A673 (cell line): Measurements from ENCODE around the gene GRPR. TPM values are rescaled to one million over a fixed set of nuclear protein-coding genes. Genes with fewer than 3 reads are reported as not detected.

ENCODE experiments used
- BruUV-seq: library from RNA; stranded (reverse); fragments of 400-500 nt; replicated peaks from 2 replicates; lab custom pipeline; 2021; lab: Mats Ljungman, UMichigan
- CTCF ChIA-PET: fragments of 300-600 bp; sonication (Branson Sonifier 250); formaldehyde crosslinking; loops from one replicate; lab custom pipeline; 2022; ENCODE audit warnings: antibody characterized with exemption; lab: Charles Lee
- POLR2A ChIA-PET: fragments of 300-600 bp; sonication (Branson Sonifier 250); formaldehyde crosslinking; loops from one replicate; lab custom pipeline; 2022; ENCODE audit warnings: antibody characterized with exemption; ENCODE audit not compliant: low non-redundant PET; lab: Charles Lee
- DNase-seq: peaks from one replicate; pipeline ENCODE4 v3.0.0-alpha.2; 2015; ENCODE audit warnings: low spot score
- H3K27ac ChIP-seq: fragments of 200-600 bp; sonication (generic); 2 replicates; pipeline ENCODE4 v1.5.1; 2016; ENCODE audit warnings: mixed run types, low read depth, mild to moderate bottlenecking, mixed read lengths, antibody characterized with exemption, low read length; ENCODE audit not compliant: poor library complexity, severe bottlenecking
- H3K27me3 ChIP-seq: fragments of 200-600 bp; sonication (generic); replicated peaks from 2 replicates; pipeline ENCODE4 v1.6.1; 2017; ENCODE audit warnings: mixed run types, low read depth, mild to moderate bottlenecking, mixed read lengths, antibody characterized with exemption, low read length; ENCODE audit not compliant: insufficient read depth, poor library complexity
- H3K36me3 ChIP-seq: fragments of 200-600 bp; sonication (generic); 2 replicates; pipeline ENCODE4 v1.6.1; 2016; ENCODE audit warnings: mixed run types, mild to moderate bottlenecking, mixed read lengths, antibody characterized with exemption, low read length; ENCODE audit not compliant: insufficient read depth, poor library complexity, severe bottlenecking
- H3K4me1 ChIP-seq: fragments of 200-600 bp; sonication (generic); 2 replicates; pipeline ENCODE4 v1.6.1; 2017; ENCODE audit warnings: mixed run types, mild to moderate bottlenecking, mixed read lengths, antibody characterized with exemption, low read length; ENCODE audit not compliant: insufficient read depth, poor library complexity, severe bottlenecking
- H3K4me3 ChIP-seq: fragments of 200-600 bp; sonication (generic); 2 replicates; pipeline ENCODE4 v1.5.1; 2016; ENCODE audit warnings: low read depth, mixed run types, mild to moderate bottlenecking, mixed read lengths, low read length; ENCODE audit not compliant: poor library complexity, severe bottlenecking
- H3K9me3 ChIP-seq: fragments of 200-600 bp; sonication (generic); 2 replicates; pipeline ENCODE4 v1.6.1; 2016; ENCODE audit warnings: mixed run types, low read depth, mild to moderate bottlenecking, mixed read lengths, antibody characterized with exemption, low read length; ENCODE audit not compliant: poor library complexity, severe bottlenecking
- CTCF ChIP-seq: fragments of 300-800, 200-600 bp; sonication (generic); conservative IDR thresholded peaks from 2 replicates; pipeline ENCODE4 v1.5.1; 2017; ENCODE audit warnings: low read depth, mild to moderate bottlenecking, antibody characterized with exemption, low read length, moderate library complexity, mixed read lengths
- EZH2 ChIP-seq: fragments of 200-600 bp; sonication (generic); IDR thresholded peaks from 2 replicates; pipeline ENCODE4 v1.6.1; 2017; ENCODE audit warnings: borderline replicate concordance, low read depth, mild to moderate bottlenecking, mixed read lengths, antibody characterized with exemption, low read length; ENCODE audit not compliant: poor library complexity, severe bottlenecking
- intact Hi-C: fragments of 100-400 bp; cut with micrococcal nuclease; formaldehyde crosslinking; loops from one replicate; pipeline ENCODE4 v1.10.0; 2022; ENCODE audit not compliant: unreplicated experiment
- total RNA-seq: library from RNA; stranded (reverse); gene quantifications from 2 replicates; pipeline ENCODE4 v1.2.3, GENCODE V29; 2021

GRPR gene
- total RNA-seq, 1 experiment from 2014 or later: 1.2 TPM

GRCh38 chrX:16196829-16197228 lies 73.5 kb downstream of the GRPR start:
- BruUV-seq: no TSS peak
- Histone ChIP-seq H3K27ac (no peak overlapping the region), H3K27me3 (no peaks in the 10 kb centered on the region), H3K36me3 (no peaks in the 10 kb centered on the region), H3K9me3 (no peaks in the 10 kb centered on the region), H3K4me3 (no peak overlapping the region), H3K4me1 (no peaks in the 10 kb centered on the region)
- intact Hi-C loops: no loop called here
- POLR2A ChIA-PET: no interaction called here
- TF ChIP-seq CTCF: no peak
- TF ChIP-seq EZH2: no peak
- CTCF ChIA-PET: no interaction called here
- no peak for DNase-seq

GRCh38 chrX:16199343-16199742 lies 76.0 kb downstream of the GRPR start:
- no TSS peak for BruUV-seq
- no peak for TF ChIP-seq EZH2
- TF ChIP-seq CTCF: no peak
- DNase-seq: no peak
- Histone ChIP-seq H3K27me3 (no peaks in the 10 kb centered on the region), H3K9me3 (no peaks in the 10 kb centered on the region), H3K4me1 (no peaks in the 10 kb centered on the region), H3K27ac (no peak overlapping the region), H3K36me3 (no peaks in the 10 kb centered on the region), H3K4me3 (no peak overlapping the region)
- ChIA-PET POLR2A (no interaction called here), CTCF (no interaction called here)
- intact Hi-C loops: no loop called here

- Histone ChIP-seq H3K27me3 (no peaks in the 10 kb centered on the region), H3K9me3 (no peaks in the 10 kb centered on the region), H3K4me1 (no peaks in the 10 kb centered on the region), H3K27ac (no peak overlapping the region), H3K4me3 (no peak overlapping the region), H3K36me3 (no peaks in the 10 kb centered on the region)
- no peak for DNase-seq
- no TSS peak for BruUV-seq
- POLR2A ChIA-PET: no interaction called here
- CTCF ChIA-PET: no interaction called here
- no peak for TF ChIP-seq EZH2
- TF ChIP-seq CTCF: no peak
- intact Hi-C loops: no loop called here
These were observed 79.6 kb downstream of the GRPR start for GRCh38 chrX:16202943-16203342.

Other genes with a start within 250 kb of the GRPR start
- 0.28 TPM in 1 of 2 replicates, not detected in the other for gene MAGEB17, start 43.9 kb downstream of the GRPR start, total RNA-seq